ENCODE data around the gene CCR4.
"Not testable (repeated sequence)": the region's sequence is repeated elsewhere in the genome, so short reads cannot be mapped to it uniquely, and the experiment has no call there.

The CCR4 gene

DNA sequence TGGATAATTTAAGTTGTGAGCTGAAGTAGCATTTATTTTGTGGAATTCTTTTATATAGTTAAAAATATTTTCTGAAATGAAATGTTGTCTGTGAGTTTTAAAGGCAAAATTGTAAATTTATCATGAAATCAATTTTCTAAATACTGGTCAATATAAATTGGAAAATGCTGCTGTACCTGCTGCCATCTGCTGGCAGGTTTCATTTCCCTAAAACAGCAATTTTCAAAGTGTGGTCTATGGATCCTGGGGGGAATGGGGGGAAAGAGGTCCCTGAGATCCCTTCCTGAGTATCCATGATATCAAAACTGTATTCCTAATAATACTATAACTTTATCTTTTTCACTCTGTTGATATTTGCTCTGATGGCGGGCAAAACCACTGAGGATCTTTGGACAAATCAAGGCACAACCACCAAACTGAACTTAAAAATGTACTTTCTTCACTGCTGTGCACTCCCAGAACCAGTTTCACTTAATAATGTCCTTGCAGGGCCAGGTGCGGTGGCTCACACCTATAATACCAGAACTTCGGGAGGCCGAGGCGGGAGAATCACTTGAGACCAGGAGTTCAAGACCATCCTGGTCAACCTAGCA, 17.2 kb upstream of the CCR4 start:
- H3K4me1 ChIP-seq (ENCODE audit: control insufficient read depth, insufficient read depth, low read length, poor library complexity, severe bottlenecking) = no peaks in the 10 kb centered on the region
- H3K36me3 ChIP-seq (ENCODE audit: control insufficient read depth, insufficient read depth, low read length) = no peaks in the 10 kb centered on the region
- 50 to 68% methylated on average over 1 to 3 of the region's 5 CpGs for WGBS, 2 experiments (ENCODE audit: insufficient coverage in 2 of 2)
- H3K4me3 ChIP-seq (ENCODE audit: extremely low read depth, insufficient read depth, low read length, poor library complexity, severe bottlenecking) = no peak overlapping the region
- no peaks in the 10 kb centered on the region for H3K9me3 ChIP-seq (ENCODE audit: control insufficient read depth, low read length)
- H3K27ac ChIP-seq (ENCODE audit: low read depth, low read length, severe bottlenecking) = no peak overlapping the region

DNA sequence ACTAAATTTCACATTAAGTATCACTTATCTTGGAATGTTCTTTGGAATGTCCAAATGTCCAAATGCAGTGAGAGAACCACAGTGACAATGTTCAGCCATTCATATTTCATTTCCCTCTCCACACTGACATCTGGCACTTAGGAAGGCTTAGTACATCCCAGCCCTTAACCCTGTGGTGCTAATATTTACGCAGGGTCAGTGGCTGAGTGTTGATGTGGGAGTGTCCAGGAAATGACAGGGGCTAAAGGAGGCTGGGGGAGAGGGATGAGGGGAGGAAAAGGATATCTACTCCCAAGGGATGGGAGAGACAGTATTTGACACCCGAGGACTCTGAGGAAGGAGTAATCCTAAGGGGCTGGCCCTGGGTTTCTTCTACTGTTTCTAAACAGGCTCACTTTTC, 14.1 kb upstream of the CCR4 start:
- no peak overlapping the region for H3K27ac ChIP-seq (ENCODE audit: low read depth, low read length, severe bottlenecking)
- H3K36me3 ChIP-seq (ENCODE audit: control insufficient read depth, insufficient read depth, low read length) = no peaks in the 10 kb centered on the region
- no peaks in the 10 kb centered on the region for H3K9me3 ChIP-seq (ENCODE audit: control insufficient read depth, low read length)
- no peak overlapping the region for H3K4me3 ChIP-seq (ENCODE audit: extremely low read depth, insufficient read depth, low read length, poor library complexity, severe bottlenecking)
- WGBS, 2 experiments (ENCODE audit: insufficient coverage in 2 of 2) = 75 to 100% methylated on average over 1 of the region's 2 CpGs
- no peaks in the 10 kb centered on the region for H3K4me1 ChIP-seq (ENCODE audit: control insufficient read depth, insufficient read depth, low read length, poor library complexity, severe bottlenecking)

DNA sequence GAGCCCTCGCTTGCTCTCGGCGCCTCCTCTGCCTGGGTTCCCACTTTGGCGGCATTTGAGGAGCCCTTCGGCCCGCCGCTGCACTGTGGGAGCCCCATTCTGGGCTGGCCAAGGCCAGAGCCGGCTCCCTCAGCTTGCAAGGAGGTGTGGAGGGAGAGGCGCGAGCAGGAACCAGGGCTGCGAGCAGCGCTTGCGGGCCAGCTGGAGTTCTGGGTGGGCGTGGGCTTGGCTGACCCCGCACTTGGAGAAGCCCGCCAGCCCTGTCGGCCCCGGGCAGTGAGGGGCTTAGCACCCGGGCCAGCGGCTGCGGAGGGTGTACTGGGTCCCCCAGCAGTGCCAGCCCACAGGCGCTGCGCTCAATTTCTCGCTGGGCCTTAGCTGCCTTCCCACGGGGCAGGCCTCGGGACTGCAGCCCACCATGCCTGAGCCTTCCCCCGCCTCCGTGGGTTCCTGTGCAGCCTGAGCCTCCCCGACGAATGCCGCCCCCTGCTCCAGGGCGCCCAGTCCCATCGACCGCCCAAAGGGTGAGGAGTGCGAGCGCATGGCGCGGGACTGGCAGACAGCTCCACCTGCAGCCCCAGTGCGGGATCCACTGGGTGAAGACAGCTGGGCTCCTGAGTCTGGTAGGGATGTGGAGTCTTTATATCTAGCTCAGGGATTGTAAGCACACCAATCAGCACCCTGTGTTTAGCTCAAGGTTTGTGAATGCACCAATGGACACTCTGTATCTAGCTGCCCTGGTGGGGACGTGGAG, 11.7 kb upstream of the CCR4 start:
- not testable (repeated sequence) for H3K27ac ChIP-seq (ENCODE audit: low read depth, low read length, severe bottlenecking); H3K36me3 ChIP-seq (ENCODE audit: control insufficient read depth, insufficient read depth, low read length); H3K4me1 ChIP-seq (ENCODE audit: control insufficient read depth, insufficient read depth, low read length, poor library complexity, severe bottlenecking); H3K9me3 ChIP-seq (ENCODE audit: control insufficient read depth, low read length); H3K4me3 ChIP-seq (ENCODE audit: extremely low read depth, insufficient read depth, low read length, poor library complexity, severe bottlenecking)
- 95% methylated on average over 26 to 29 of the region's 40 CpGs for WGBS, 2 experiments (ENCODE audit: insufficient coverage in 2 of 2)

DNA sequence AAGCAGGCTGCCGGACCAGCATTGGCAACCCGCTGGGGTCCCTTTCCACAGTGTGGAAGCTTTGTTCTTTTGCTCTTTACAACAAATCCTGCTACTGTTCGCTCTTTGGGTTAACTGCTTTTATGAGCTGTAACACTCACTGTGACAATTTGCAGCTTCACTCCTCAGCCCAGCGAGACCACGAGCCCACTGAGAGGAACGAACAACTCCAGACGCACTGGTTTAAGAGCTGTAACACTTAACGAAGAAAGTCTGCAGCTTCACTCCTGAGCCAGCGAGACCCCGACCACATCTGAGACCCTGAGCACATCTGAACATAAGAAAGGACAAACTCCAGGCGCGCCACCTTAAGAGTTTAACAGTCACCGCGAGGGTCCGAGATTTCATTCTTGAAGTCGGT, 10.7 kb upstream of the CCR4 start:
- Histone ChIP-seq H3K36me3 (ENCODE audit: control insufficient read depth, insufficient read depth, low read length) (no peaks in the 10 kb centered on the region), H3K4me3 (ENCODE audit: extremely low read depth, insufficient read depth, low read length, poor library complexity, severe bottlenecking) (no peak overlapping the region), H3K27ac (ENCODE audit: low read depth, low read length, severe bottlenecking) (no peak overlapping the region), H3K9me3 (ENCODE audit: control insufficient read depth, low read length) (no peaks in the 10 kb centered on the region), H3K4me1 (ENCODE audit: control insufficient read depth, insufficient read depth, low read length, poor library complexity, severe bottlenecking) (no peaks in the 10 kb centered on the region)
- WGBS, 2 experiments (ENCODE audit: insufficient coverage in 2 of 2) = 91 to 98% methylated on average over 14 to 16 of the region's 16 CpGs

DNA sequence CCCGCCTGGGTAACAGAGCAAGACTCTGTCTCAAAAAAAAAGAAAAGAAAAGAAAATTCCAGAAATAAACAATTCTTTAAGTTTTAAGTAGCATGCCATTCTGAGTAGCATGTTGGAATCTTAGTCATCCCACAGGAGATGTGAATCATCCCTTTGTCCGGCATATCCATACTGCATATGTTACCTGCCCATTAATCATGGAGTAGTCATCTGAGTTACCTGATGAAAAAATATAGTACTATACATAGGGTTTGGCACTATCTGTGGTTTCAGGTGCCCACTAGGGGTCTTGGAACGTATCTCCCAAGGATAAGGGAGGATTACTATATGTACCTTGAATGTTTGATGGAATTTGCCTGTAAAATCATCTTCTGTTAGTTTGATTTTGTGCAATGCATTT, 6.3 kb upstream of the CCR4 start:
- Histone ChIP-seq H3K9me3 (ENCODE audit: control insufficient read depth, low read length) (no peaks in the 10 kb centered on the region), H3K36me3 (ENCODE audit: control insufficient read depth, insufficient read depth, low read length) (no peaks in the 10 kb centered on the region), H3K4me1 (ENCODE audit: control insufficient read depth, insufficient read depth, low read length, poor library complexity, severe bottlenecking) (no peaks in the 10 kb centered on the region), H3K4me3 (ENCODE audit: extremely low read depth, insufficient read depth, low read length, poor library complexity, severe bottlenecking) (no peak overlapping the region), H3K27ac (ENCODE audit: low read depth, low read length, severe bottlenecking) (no peak overlapping the region)
- no CpG with 5 or more reads among the region's 3 CpGs for WGBS, 2 experiments (ENCODE audit: insufficient coverage in 2 of 2)

DNA sequence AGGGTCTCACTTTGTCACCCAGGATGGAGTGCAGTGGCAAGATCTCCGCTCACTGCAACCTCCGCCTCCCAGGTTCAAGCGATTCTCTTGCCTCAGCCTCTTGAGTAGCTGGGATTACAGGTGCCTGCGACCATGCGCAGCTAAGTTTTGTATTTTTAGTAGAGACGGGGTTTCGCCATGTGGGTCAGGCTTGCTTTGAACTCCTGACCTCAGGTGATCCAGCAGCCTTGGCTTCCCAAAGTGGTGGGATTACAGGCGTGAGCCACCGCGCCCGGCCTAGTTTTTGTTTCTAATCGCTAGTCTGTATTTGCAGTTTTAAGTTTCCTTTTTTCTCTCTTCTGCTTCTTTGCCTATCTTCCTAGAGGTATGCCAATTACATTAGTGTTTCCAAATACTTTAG, 5.8 kb upstream of the CCR4 start:
- WGBS, 2 experiments (ENCODE audit: insufficient coverage in 2 of 2) = 97 to 100% methylated on average over 5 to 6 of the region's 12 CpGs
- H3K4me3 ChIP-seq (ENCODE audit: extremely low read depth, insufficient read depth, low read length, poor library complexity, severe bottlenecking) = not testable (repeated sequence)

DNA sequence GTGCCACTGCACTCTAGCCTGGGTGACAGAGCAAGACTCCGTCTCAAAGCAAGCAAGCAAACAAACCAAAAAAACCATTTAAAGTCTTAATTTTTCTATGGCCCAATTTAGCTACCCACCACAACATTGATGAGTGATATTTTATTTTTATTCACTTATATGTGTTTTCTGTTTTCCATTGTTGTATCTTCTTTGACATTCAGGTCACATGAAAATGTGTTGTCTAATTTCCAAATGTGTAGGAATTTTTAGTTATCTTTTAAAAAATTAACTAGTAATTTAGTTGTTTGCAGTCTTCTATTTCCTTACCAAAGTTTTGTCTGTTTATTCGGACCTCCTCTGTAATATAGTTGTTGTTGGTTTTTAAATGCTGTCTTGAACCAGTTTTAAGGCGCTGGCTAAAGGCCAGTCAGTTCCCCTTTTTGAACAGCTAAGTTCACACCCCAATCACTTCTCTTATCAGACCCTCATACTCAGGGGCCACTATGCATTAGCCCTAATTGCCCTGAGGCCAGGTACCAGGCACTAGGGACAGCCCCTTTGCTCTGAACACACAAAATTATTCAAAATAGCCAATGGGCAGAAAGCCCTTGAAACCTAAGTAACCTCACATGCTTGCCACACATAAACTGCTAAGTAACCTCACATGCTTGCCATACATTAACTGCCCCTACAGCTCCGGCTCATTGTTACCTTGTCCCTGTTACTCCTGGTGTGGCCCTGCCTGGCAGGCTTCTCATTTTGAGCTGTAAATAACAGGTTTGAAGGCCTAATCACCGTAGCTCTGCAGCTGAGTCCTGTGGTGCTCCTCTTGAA, 4.3 kb upstream of the CCR4 start:
- H3K4me3 ChIP-seq (ENCODE audit: extremely low read depth, insufficient read depth, low read length, poor library complexity, severe bottlenecking) = no peak overlapping the region
- H3K27ac ChIP-seq (ENCODE audit: low read depth, low read length, severe bottlenecking) = no peak overlapping the region
- no peaks in the 10 kb centered on the region for H3K36me3 ChIP-seq (ENCODE audit: control insufficient read depth, insufficient read depth, low read length)
- no peaks in the 10 kb centered on the region for H3K9me3 ChIP-seq (ENCODE audit: control insufficient read depth, low read length)
- 70 to 74% methylated on average over 2 to 3 of the region's 5 CpGs for WGBS, 2 experiments (ENCODE audit: insufficient coverage in 2 of 2)
- H3K4me1 ChIP-seq (ENCODE audit: control insufficient read depth, insufficient read depth, low read length, poor library complexity, severe bottlenecking) = no peaks in the 10 kb centered on the region

More for the DNA sequence above, 5.8 kb upstream of the CCR4 start:
- H3K4me1 ChIP-seq (ENCODE audit: control insufficient read depth, insufficient read depth, low read length, poor library complexity, severe bottlenecking); H3K9me3 ChIP-seq (ENCODE audit: control insufficient read depth, low read length); H3K36me3 ChIP-seq (ENCODE audit: control insufficient read depth, insufficient read depth, low read length); H3K27ac ChIP-seq (ENCODE audit: low read depth, low read length, severe bottlenecking): not testable (repeated sequence)

DNA sequence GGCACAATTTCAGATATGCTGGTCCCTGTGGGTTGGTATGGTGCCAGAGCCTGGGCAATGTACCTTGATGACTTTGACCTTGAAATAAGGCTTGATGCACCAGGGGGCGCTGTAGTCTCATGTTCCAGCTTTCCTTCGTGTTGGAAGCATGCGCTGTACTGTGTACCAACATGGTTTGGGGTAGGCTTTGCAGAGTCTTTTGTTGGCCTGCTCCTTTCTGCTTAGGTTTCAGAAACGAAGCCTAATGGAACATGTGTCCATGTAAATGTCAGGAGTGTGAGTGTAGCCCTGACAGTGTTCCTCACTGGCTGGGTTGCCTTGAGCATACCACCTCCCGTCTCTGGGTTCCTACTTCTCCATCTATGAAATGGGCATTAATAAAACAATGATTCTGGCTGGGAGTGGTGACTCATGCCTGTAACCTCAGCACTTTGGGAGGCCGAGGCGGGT, 3.6 kb upstream of the CCR4 start:
- 31 to 49% methylated on average over 5 of the region's 7 CpGs for WGBS, 2 experiments (ENCODE audit: insufficient coverage in 2 of 2)

DNA sequence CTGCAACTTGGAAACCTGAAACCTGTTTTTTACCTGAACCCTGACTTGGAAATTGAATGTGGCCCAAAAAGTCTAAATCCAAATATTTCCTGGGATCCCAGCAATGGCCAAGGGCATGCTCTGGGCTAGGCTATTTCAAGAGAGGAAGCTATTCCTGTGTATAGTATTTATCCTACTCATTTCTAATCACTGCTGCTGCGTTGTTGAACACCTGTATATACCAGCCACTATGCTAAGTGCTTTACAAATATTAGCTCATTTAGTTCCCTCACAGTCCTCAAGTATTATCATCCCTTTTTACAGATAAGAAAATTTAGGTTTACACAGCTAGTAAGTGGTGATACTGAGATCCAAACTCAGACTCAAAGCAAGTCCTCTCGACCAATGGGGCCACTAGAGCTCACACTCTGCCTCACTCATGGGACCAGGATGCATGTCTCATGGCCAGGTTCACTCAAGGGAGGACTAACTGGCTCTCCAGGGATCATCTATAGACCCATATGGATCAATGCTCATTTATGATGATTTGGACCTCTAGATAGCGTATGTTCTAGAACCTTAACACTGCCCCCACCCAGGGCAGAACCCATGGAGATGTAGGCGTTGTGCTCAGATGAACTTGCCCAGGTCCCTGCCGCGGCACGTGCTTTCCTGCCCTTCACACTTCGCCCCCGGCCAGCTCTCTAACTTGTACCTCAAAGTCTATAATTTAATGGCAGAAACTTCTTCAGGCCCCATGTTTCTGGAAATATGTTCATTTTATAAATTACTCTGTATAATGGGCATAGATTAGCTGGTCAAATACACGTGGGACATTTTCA, 2.6 kb upstream of the CCR4 start:
- no peaks in the 10 kb centered on the region for H3K36me3 ChIP-seq (ENCODE audit: control insufficient read depth, insufficient read depth, low read length)
- no peaks in the 10 kb centered on the region for H3K9me3 ChIP-seq (ENCODE audit: control insufficient read depth, low read length)
- H3K27ac ChIP-seq (ENCODE audit: low read depth, low read length, severe bottlenecking) = no peak overlapping the region
- 92 to 100% methylated on average over 4 of the region's 10 CpGs for WGBS, 2 experiments (ENCODE audit: insufficient coverage in 2 of 2)
- no peak overlapping the region for H3K4me3 ChIP-seq (ENCODE audit: extremely low read depth, insufficient read depth, low read length, poor library complexity, severe bottlenecking)
- no peaks in the 10 kb centered on the region for H3K4me1 ChIP-seq (ENCODE audit: control insufficient read depth, insufficient read depth, low read length, poor library complexity, severe bottlenecking)

More for the DNA sequence above, 3.6 kb upstream of the CCR4 start:
- no peaks in the 10 kb centered on the region for H3K4me1 ChIP-seq (ENCODE audit: control insufficient read depth, insufficient read depth, low read length, poor library complexity, severe bottlenecking)
- no peak overlapping the region for H3K4me3 ChIP-seq (ENCODE audit: extremely low read depth, insufficient read depth, low read length, poor library complexity, severe bottlenecking)
- H3K27ac ChIP-seq (ENCODE audit: low read depth, low read length, severe bottlenecking) = no peak overlapping the region
- no peaks in the 10 kb centered on the region for H3K9me3 ChIP-seq (ENCODE audit: control insufficient read depth, low read length)
- H3K36me3 ChIP-seq (ENCODE audit: control insufficient read depth, insufficient read depth, low read length) = no peaks in the 10 kb centered on the region

DNA sequence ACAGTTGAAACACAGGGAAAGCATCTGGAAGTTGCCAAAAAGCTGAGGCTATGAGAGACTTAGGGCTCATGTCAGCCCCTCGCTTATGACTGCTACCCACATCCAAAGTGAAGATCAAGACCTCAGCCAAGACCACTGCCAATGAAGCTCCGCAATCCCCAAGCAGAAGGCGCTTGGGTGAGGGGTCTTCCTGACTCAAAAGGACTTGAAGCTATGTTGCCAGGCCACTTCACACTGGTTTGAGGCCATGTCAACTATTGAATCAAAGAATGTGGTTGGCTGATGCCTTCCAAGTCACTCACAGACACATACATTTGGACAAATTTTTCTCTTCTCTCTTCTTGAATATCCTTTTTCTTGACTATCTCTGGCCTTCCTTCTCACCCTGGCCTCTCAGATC, 928 bp upstream of the CCR4 start:
- WGBS, 2 experiments (ENCODE audit: insufficient coverage in 2 of 2) = 94 to 100% methylated on average over 3 of the region's 3 CpGs
- Histone ChIP-seq H3K27ac (ENCODE audit: low read depth, low read length, severe bottlenecking) (no peak overlapping the region), H3K4me3 (ENCODE audit: extremely low read depth, insufficient read depth, low read length, poor library complexity, severe bottlenecking) (no peak overlapping the region)

More for the DNA sequence above, 928 bp upstream of the CCR4 start:
- no peaks in the 10 kb centered on the region for H3K4me1 ChIP-seq (ENCODE audit: control insufficient read depth, insufficient read depth, low read length, poor library complexity, severe bottlenecking)
- no peaks in the 10 kb centered on the region for H3K36me3 ChIP-seq (ENCODE audit: control insufficient read depth, insufficient read depth, low read length)
- H3K9me3 ChIP-seq (ENCODE audit: control insufficient read depth, low read length) = no peaks in the 10 kb centered on the region
